ENCODE results near the gene NTRK1.
A peak's percentile ranks its signal among the peaks of the same experiment; 100 is the strongest.

Gene NTRK1

GRCh38 chr1:156847591-156848460 is 12.8 kb upstream of the NTRK1 start:
- no peak for DNase-seq (ENCODE audit: low read depth)
- no peak overlapping the region for H3K4me3 ChIP-seq (ENCODE audit: low read depth, low read length)
- TF ChIP-seq CTCF (IDR thresholded peaks at IDR 0.05; ENCODE audit: control insufficient read depth, extremely low read depth, insufficient read depth) = no peak

GRCh38 chr1:156848461-156849150 is 12.1 kb upstream of the NTRK1 start:
- no peak overlapping the region for H3K4me3 ChIP-seq (ENCODE audit: low read depth, low read length)
- no peak for DNase-seq (ENCODE audit: low read depth)
- no peak for TF ChIP-seq CTCF (IDR thresholded peaks at IDR 0.05; ENCODE audit: control insufficient read depth, extremely low read depth, insufficient read depth)

- no peak overlapping the region for H3K4me3 ChIP-seq (ENCODE audit: low read depth, low read length)
- no peak for TF ChIP-seq CTCF (IDR thresholded peaks at IDR 0.05; ENCODE audit: control insufficient read depth, extremely low read depth, insufficient read depth)
- no peak for DNase-seq (ENCODE audit: low read depth)
Observed at GRCh38 chr1:156849151-156849496, 11.5 kb upstream of the NTRK1 start.

- H3K4me3 ChIP-seq (ENCODE audit: low read depth, low read length) = no peak overlapping the region
- no peak for DNase-seq (ENCODE audit: low read depth)
- TF ChIP-seq CTCF (IDR thresholded peaks at IDR 0.05; ENCODE audit: control insufficient read depth, extremely low read depth, insufficient read depth) = no peak
Observed at GRCh38 chr1:156851779-156852417, 8.8 kb upstream of the NTRK1 start.

GRCh38 chr1:156852418-156852874 is 8.2 kb upstream of the NTRK1 start:
- no peak overlapping the region for H3K4me3 ChIP-seq (ENCODE audit: low read depth, low read length)
- DNase-seq (ENCODE audit: low read depth) = peak; percentile 44
- TF ChIP-seq CTCF (IDR thresholded peaks at IDR 0.05; ENCODE audit: control insufficient read depth, extremely low read depth, insufficient read depth) = no peak

GRCh38 chr1:156853761-156854160 is 6.9 kb upstream of the NTRK1 start:
- TF ChIP-seq CTCF (IDR thresholded peaks at IDR 0.05; ENCODE audit: control insufficient read depth, extremely low read depth, insufficient read depth) = no peak
- DNase-seq (ENCODE audit: low read depth) = no peak
- H3K4me3 ChIP-seq (ENCODE audit: low read depth, low read length) = no peak overlapping the region
